Endothelial cell of umbilical vein (primary cell): ENCODE results near the gene ITIH5. TPM values are rescaled to one million over a fixed set of nuclear protein-coding genes. Genes with fewer than 3 reads are reported as not detected.

Experiments
- BruUV-seq: library from RNA; stranded (reverse); fragments of 400-500 nt; replicated peaks from 2 replicates; lab custom pipeline; 2021; lab: Mats Ljungman, UMichigan
- CTCF ChIA-PET: fragments of 300-600, 350-600 bp; sonication (Branson Sonifier 250); formaldehyde crosslinking; loops from one replicate; lab custom pipeline; 2021; ENCODE audit warnings: antibody characterized with exemption, inconsistent platforms; lab: Charles Lee
- POLR2A ChIA-PET: fragments of 300-600, 350-600 bp; sonication (Branson Sonifier 250); formaldehyde crosslinking; loops from one replicate; lab custom pipeline; 2021; ENCODE audit warnings: antibody characterized with exemption, inconsistent platforms; lab: Charles Lee
- DNase-seq: peaks from one replicate; pipeline ENCODE4 v3.0.0-alpha.2; 2011; ENCODE audit warnings: low read depth, low spot score
- FAIRE-seq: peaks from 2 replicates; lab custom pipeline; 2011; peaks lifted over from hg19 to GRCh38; lab: Jason Lieb, UNC
- H2AFZ ChIP-seq: 2 replicates; pipeline ENCODE4 v1.6.0; 2012; ENCODE audit warnings: low read depth, low read length, control low read depth, inconsistent platforms
- H3K27ac ChIP-seq: 2 replicates; pipeline ENCODE4 v1.5.1; 2011; ENCODE audit warnings: low read depth, mild to moderate bottlenecking, control low read depth, low read length, moderate library complexity; ENCODE audit not compliant: insufficient read depth
- H3K27me3 ChIP-seq, 2 experiments: 2 replicates each; pipeline versions ENCODE4 v1.6.0 to v1.6.1; 2011; ENCODE audit warnings: low read length in 2 of 2, mixed read lengths in 1 of 2; ENCODE audit not compliant: control insufficient read depth in 2 of 2, insufficient read depth in 2 of 2
- H3K36me3 ChIP-seq, 2 experiments: 2 replicates in 1 of 2; 3 replicates in 1 of 2; pipeline ENCODE4 v1.5.1; 2011; ENCODE audit warnings: low read length in 2 of 2, mild to moderate bottlenecking in 1 of 2, moderate library complexity in 1 of 2; ENCODE audit not compliant: control insufficient read depth in 2 of 2, insufficient read depth in 2 of 2; ENCODE audit errors: extremely low read depth in 1 of 2
- H3K4me1 ChIP-seq: 3 replicates; pipeline ENCODE4 v1.5.1; 2011; ENCODE audit warnings: mild to moderate bottlenecking, low read length; ENCODE audit not compliant: control insufficient read depth, insufficient read depth; ENCODE audit errors: extremely low read depth
- H3K4me2 ChIP-seq: 2 replicates; pipeline ENCODE4 v1.6.1; 2011; ENCODE audit warnings: low read length, control low read depth, mixed read lengths; ENCODE audit not compliant: insufficient read depth
- H3K4me3 ChIP-seq, 3 experiments: fragments of 200-600 bp in 1 of 3; sonication (generic), shearing (Covaris generic) in 1 of 3; replicated peaks in 1 of 3; 2 replicates each; pipeline ENCODE4 v1.5.1; 2011 to 2016; ENCODE audit warnings: control low read depth in 3 of 3, low read length in 3 of 3, mild to moderate bottlenecking in 2 of 3, inconsistent platforms in 1 of 3, low read depth in 1 of 3, moderate library complexity in 1 of 3; ENCODE audit not compliant: insufficient read depth in 1 of 3
- H3K79me2 ChIP-seq: 2 replicates; pipeline ENCODE4 v1.6.0; 2012; ENCODE audit warnings: low read length, inconsistent platforms; ENCODE audit not compliant: control insufficient read depth, insufficient read depth
- H3K9ac ChIP-seq: replicated peaks from 2 replicates; pipeline ENCODE3; 2011; ENCODE audit warnings: low read length, control low read depth; ENCODE audit not compliant: insufficient read depth; ENCODE audit errors: extremely low read depth
- H3K9me1 ChIP-seq: replicated peaks from 3 replicates; pipeline ENCODE4 v1.6.0; 2011; ENCODE audit warnings: mild to moderate bottlenecking, low read length; ENCODE audit not compliant: control insufficient read depth, insufficient read depth; ENCODE audit errors: extremely low read depth
- H3K9me3 ChIP-seq: replicated peaks from 2 replicates; pipeline ENCODE4 v1.5.1; 2012; ENCODE audit warnings: low read length, inconsistent platforms; ENCODE audit not compliant: control insufficient read depth, insufficient read depth
- H4K20me1 ChIP-seq: replicated peaks from 2 replicates; pipeline ENCODE3; 2011; ENCODE audit warnings: mild to moderate bottlenecking, low read length; ENCODE audit not compliant: control insufficient read depth, insufficient read depth; ENCODE audit errors: extremely low read depth
- EZH2 ChIP-seq: IDR thresholded peaks from 2 replicates; pipeline ENCODE4 v1.6.1; 2012; ENCODE audit warnings: borderline replicate concordance, low read depth, mild to moderate bottlenecking, moderate library complexity, low read length, inconsistent platforms; ENCODE audit not compliant: severe bottlenecking
- FOS ChIP-seq: IDR thresholded peaks from 2 replicates; pipeline ENCODE4 v1.6.1; 2011; ENCODE audit warnings: mild to moderate bottlenecking, low read length, moderate library complexity, borderline replicate concordance; ENCODE audit not compliant: insufficient read depth
- GATA2 ChIP-seq: IDR thresholded peaks from 2 replicates; pipeline ENCODE4 v1.7.0; 2011; ENCODE audit warnings: low read depth, mild to moderate bottlenecking, moderate library complexity, mixed read lengths, low read length; ENCODE audit not compliant: insufficient read length, insufficient read depth
- JUN ChIP-seq: IDR thresholded peaks from 2 replicates; pipeline ENCODE4 v1.6.1; 2011; ENCODE audit warnings: borderline replicate concordance, low read depth; ENCODE audit not compliant: insufficient read length, insufficient read depth
- MYC ChIP-seq: IDR thresholded peaks from one replicate; pipeline ENCODE4 v1.6.1; 2011; ENCODE audit warnings: mild to moderate bottlenecking, low read depth, low read length
- POLR2A ChIP-seq: IDR thresholded peaks from 2 replicates; pipeline ENCODE4 v1.6.1; 2012; ENCODE audit warnings: low read depth, mild to moderate bottlenecking, control low read depth, low read length
- POLR2AphosphoS5 ChIP-seq: IDR thresholded peaks from 2 replicates; pipeline ENCODE4 v1.6.1; 2012; ENCODE audit warnings: low read depth, mild to moderate bottlenecking, control low read depth, low read length, moderate library complexity; ENCODE audit not compliant: insufficient read depth
- dilution Hi-C: fragments of 300-500 bp; cut with MboI; formaldehyde crosslinking; loops from one replicate; pipeline ENCODE4 v1.15.0; 2019; ENCODE audit warnings: low sequenced_read_pairs; ENCODE audit not compliant: extremely low pct_ligation_motif_present
- intact Hi-C: fragments of 100-400 bp; cut with micrococcal nuclease; formaldehyde crosslinking; loops from one replicate; pipeline ENCODE4 v1.10.0; 2022
- polyA plus RNA-seq, 4 experiments: library from polyadenylated mRNA; depleted of rRNA in 3 of 4; stranded (reverse) in 3 of 4; unstranded in 1 of 4; fragments of >200 nt; gene quantifications; 2 replicates each; pipeline versions ENCODE4 v1.2.1 to v1.2.3, GENCODE V29; 2011 to 2012; ENCODE audit warnings: missing spikeins in 1 of 4
- total RNA-seq: library from RNA; stranded (reverse); gene quantifications from 2 replicates; pipeline ENCODE4 v1.2.3, GENCODE V29; 2021
- TF ChIP-seq, protein P1 (sequence below): IDR thresholded peaks from 2 replicates; pipeline ENCODE4 v1.6.1; 2011; ENCODE audit not compliant: insufficient read depth, insufficient read length
- TF ChIP-seq, protein P2 (sequence below), 2 donors: IDR thresholded peaks; 1 replicate in 1 of 2; 2 replicates in 1 of 2; pipeline ENCODE4 v1.5.1; 2011; ENCODE audit warnings: low read length in 2 of 2, mild to moderate bottlenecking in 2 of 2, moderate library complexity in 2 of 2, control low read depth in 1 of 2, inconsistent platforms in 1 of 2, low read depth in 1 of 2; ENCODE audit not compliant: insufficient read depth in 1 of 2; ENCODE audit errors: extremely low read depth in 1 of 2

Gene ITIH5
- total and polyA plus RNA-seq, 2 donors (not counting 3 experiments of a cell fraction or from before 2014, with no cell fraction given), result not detected

- Histone ChIP-seq H3K9ac (no peak overlapping the region), H3K4me3 (no peak overlapping the region), H4K20me1 (no peaks in the 10 kb centered on the region), H3K9me1 (no peaks in the 10 kb centered on the region), H2AFZ (no peak overlapping the region), H3K27ac (no peak overlapping the region), H3K27me3 (peaks cover 0 to 2% of the 10 kb centered on the region in 2 experiments), H3K4me1 (no peaks in the 10 kb centered on the region), H3K36me3 (no peaks in the 10 kb centered on the region), H3K9me3 (no peaks in the 10 kb centered on the region), H3K4me2 (no peak overlapping the region), H3K79me2 (no peaks in the 10 kb centered on the region)
- BruUV-seq, result no TSS peak
- intact Hi-C loops (no loop called here), dilution Hi-C loops (no loop called here)
- no peak for FAIRE-seq
- TF ChIP-seq MYC (no peak), POLR2AphosphoS5 (no peak), EZH2 (no peak), JUN (no peak), FOS (no peak), POLR2A (no peak), GATA2 (no peak)
- TF ChIP-seq, protein P1, sequence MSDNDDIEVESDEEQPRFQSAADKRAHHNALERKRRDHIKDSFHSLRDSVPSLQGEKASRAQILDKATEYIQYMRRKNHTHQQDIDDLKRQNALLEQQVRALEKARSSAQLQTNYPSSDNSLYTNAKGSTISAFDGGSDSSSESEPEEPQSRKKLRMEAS, result no peak
- TF ChIP-seq, protein P2, sequence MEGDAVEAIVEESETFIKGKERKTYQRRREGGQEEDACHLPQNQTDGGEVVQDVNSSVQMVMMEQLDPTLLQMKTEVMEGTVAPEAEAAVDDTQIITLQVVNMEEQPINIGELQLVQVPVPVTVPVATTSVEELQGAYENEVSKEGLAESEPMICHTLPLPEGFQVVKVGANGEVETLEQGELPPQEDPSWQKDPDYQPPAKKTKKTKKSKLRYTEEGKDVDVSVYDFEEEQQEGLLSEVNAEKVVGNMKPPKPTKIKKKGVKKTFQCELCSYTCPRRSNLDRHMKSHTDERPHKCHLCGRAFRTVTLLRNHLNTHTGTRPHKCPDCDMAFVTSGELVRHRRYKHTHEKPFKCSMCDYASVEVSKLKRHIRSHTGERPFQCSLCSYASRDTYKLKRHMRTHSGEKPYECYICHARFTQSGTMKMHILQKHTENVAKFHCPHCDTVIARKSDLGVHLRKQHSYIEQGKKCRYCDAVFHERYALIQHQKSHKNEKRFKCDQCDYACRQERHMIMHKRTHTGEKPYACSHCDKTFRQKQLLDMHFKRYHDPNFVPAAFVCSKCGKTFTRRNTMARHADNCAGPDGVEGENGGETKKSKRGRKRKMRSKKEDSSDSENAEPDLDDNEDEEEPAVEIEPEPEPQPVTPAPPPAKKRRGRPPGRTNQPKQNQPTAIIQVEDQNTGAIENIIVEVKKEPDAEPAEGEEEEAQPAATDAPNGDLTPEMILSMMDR (IDR thresholded peaks at IDR 0.05; ENCODE audit: extremely low read depth in 1 of 2, insufficient read depth in 1 of 2, low read depth in 1 of 2, low read length in 2 of 2), result no peak
- ChIA-PET CTCF (interaction anchor here (1.2 kb wide), 1 partner anchor 19 kb away, joined by 3 read pairs; no protein-coding TSS in a partner anchor), POLR2A (no interaction called here)
- DNase-seq, result no peak
Observed at GRCh38 chr10:7706534-7707073, 39.8 kb upstream of the ITIH5 start.
